K562 (cell line): Measurements from ENCODE around the gene IP6K2. TPM values are rescaled to one million over a fixed set of nuclear protein-coding genes. Genes with fewer than 3 reads are reported as not detected.

Source experiments
- E2F8 ChIP-seq: fragments of 450-650 bp; IDR thresholded peaks from 2 replicates; pipeline ENCODE4 v1.7.1; 2018; ENCODE audit warnings: mild to moderate bottlenecking, low read depth; ENCODE audit not compliant: partially characterized antibody
- HDAC2 ChIP-seq: fragments of 450-650 bp; IDR thresholded peaks from 2 replicates; pipeline ENCODE4 v1.6.1; 2016; ENCODE audit warnings: mild to moderate bottlenecking
- KAT7 ChIP-seq: sonication (generic); formaldehyde crosslinking; IDR thresholded peaks from 2 replicates; pipeline ENCODE4 v1.8.0; 2022; ENCODE audit warnings: missing genetic modification reagents, mild to moderate bottlenecking, borderline replicate concordance
- MED1 ChIP-seq: sonication (generic); formaldehyde crosslinking; IDR thresholded peaks from 2 replicates; pipeline ENCODE4 v1.8.1; 2023; ENCODE audit warnings: missing genetic modification reagents, borderline replicate concordance
- MYC ChIP-seq, 2 experiments: fragments of 250-450 bp in 1 of 2; sonication (Bioruptor Pico) in 1 of 2; IDR thresholded peaks; 2 replicates each; pipeline versions ENCODE4 v1.5.1 to v1.6.1; 2012 to 2021; ENCODE audit warnings: low read depth in 2 of 2, borderline replicate concordance in 1 of 2, improper control_type of control experiment in 1 of 2, low read length in 1 of 2, mild to moderate bottlenecking in 1 of 2, moderate library complexity in 1 of 2
- NCOR1 ChIP-seq: fragments of 450-650 bp; IDR thresholded peaks from 2 replicates; pipeline ENCODE4 v1.6.1; 2016; ENCODE audit warnings: mild to moderate bottlenecking, moderate library complexity
- NRF1 ChIP-seq, 2 experiments: fragments of 450-650 bp; IDR thresholded peaks in 1 of 2; conservative IDR thresholded peaks in 1 of 2; 2 replicates each; pipeline ENCODE4 v1.6.1; 2014; ENCODE audit warnings: mild to moderate bottlenecking in 2 of 2
- PHB2 ChIP-seq: fragments of 450-650 bp; IDR thresholded peaks from 2 replicates; pipeline ENCODE4 v1.6.1; 2017; ENCODE audit warnings: low read depth
- PRMT5 ChIP-seq: sonication (generic); formaldehyde crosslinking; IDR thresholded peaks from 2 replicates; pipeline ENCODE4 v1.5.0; 2020; ENCODE audit warnings: missing genetic modification reagents
- SIN3A ChIP-seq, 2 experiments: fragments of 150-350 bp in 1 of 2; IDR thresholded peaks; 2 replicates each; pipeline ENCODE4 v1.6.1; 2011 to 2016; ENCODE audit warnings: borderline replicate concordance in 2 of 2, low read depth in 2 of 2, low read length in 2 of 2, mild to moderate bottlenecking in 2 of 2, moderate library complexity in 2 of 2; ENCODE audit not compliant: control insufficient read depth in 1 of 2
- SREBF2 ChIP-seq: sonication (generic); formaldehyde crosslinking; IDR thresholded peaks from 2 replicates; pipeline ENCODE4 v1.4.0; 2020; ENCODE audit warnings: mild to moderate bottlenecking, missing genetic modification reagents
- TCF3 ChIP-seq: sonication (generic); formaldehyde crosslinking; IDR thresholded peaks from 2 replicates; pipeline ENCODE4 v1.4.0; 2020; ENCODE audit warnings: mild to moderate bottlenecking, missing genetic modification reagents
- ZFX ChIP-seq: sonication (generic); formaldehyde crosslinking; IDR thresholded peaks from 2 replicates; pipeline ENCODE4 v1.8.0; 2022; ENCODE audit warnings: mild to moderate bottlenecking, missing genetic modification reagents, moderate library complexity
- polyA plus RNA-seq, 8 experiments: library from polyadenylated mRNA; depleted of rRNA in 4 of 8; stranded (reverse) in 5 of 8; unstranded in 3 of 8; fragments of >200 nt; fragmentation: Nextera tagmentation in 2 of 8; fragmentation: Illumina TruSeq in 1 of 8; extraction: Ambion mirVana in 2 of 8; extraction: Trizol in 1 of 8; gene quantifications; 2 replicates each; pipeline versions ENCODE4 v1.2.1 to v1.2.3, GENCODE V29; 2011 to 2014; ENCODE audit warnings: inconsistent platforms in 1 of 8, missing spikeins in 1 of 8
- total RNA-seq, 7 experiments: library from RNA; depleted of rRNA in 6 of 7; stranded (reverse); fragments of >200 nt in 6 of 7; fragmentation: Illumina TruSeq in 2 of 7; extraction: Trizol in 2 of 7; gene quantifications; 2 replicates each; pipeline versions ENCODE4 v1.2.1 to v1.2.3, GENCODE V29; 2011 to 2021; ENCODE audit warnings: low replicate concordance in 1 of 7
- TF ChIP-seq, protein P1 (sequence below): sonication (generic); formaldehyde crosslinking; IDR thresholded peaks from 2 replicates; pipeline ENCODE4 v1.8.0; 2022; ENCODE audit warnings: mild to moderate bottlenecking, missing genetic modification reagents
- TF ChIP-seq, protein P2 (sequence below): sonication (generic); formaldehyde crosslinking; IDR thresholded peaks from 2 replicates; pipeline ENCODE4 v1.8.1; 2023; ENCODE audit warnings: mild to moderate bottlenecking, missing genetic modification reagents

Gene IP6K2
- total and polyA plus RNA-seq, 9 of the 15 experiments (the other 6 are each of a cell fraction or from before 2014, with no cell fraction given): 19.6 to 78.1 (median 48.0) TPM

DNA sequence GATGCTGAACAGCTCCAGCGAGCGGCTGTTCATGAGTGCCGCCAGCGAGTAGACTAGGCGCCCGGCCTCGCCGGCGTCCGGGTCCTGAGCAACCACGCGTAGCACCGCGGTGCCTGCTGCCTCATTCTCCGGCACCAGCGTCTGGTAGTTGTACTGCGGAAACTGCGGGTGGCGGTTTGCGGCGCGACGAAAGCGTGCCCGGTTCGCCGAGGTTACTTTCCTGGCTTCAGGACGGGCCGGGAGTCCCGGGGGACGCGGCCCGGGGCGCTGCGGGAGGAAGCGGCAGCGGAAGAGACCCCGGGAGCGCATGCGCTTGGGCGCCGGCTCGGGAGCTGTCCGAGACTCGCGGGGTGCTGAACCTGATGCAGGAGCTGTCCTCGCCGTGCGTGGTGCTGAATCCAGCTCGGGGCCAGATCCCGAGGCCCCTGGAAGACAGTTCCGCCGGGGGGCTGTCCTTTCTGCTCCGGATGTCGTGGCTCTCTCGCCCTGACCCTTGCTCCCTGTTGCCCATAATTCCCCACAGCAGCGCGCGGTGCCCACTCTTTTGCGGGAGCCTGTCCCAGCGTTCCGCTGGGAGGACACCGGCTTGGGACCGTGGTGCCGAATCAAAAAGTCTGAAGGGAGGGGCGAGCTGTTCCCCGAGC is 55.4 kb downstream of the IP6K2 start (continued):
- peak; percentile 91 to 93 for TF ChIP-seq NRF1 (conservative IDR thresholded peaks at IDR 0.05 in 1 of 2, IDR thresholded peaks at IDR 0.05 in 1 of 2)
- no peak for TF ChIP-seq PHB2
- TF ChIP-seq NCOR1: no peak
- peak; percentile 99 for TF ChIP-seq PRMT5
- peak; percentile 100; the same call in 1 of the 2 replicates for TF ChIP-seq KAT7 (CRISPR knock-in tag)
- TF ChIP-seq, protein P1, sequence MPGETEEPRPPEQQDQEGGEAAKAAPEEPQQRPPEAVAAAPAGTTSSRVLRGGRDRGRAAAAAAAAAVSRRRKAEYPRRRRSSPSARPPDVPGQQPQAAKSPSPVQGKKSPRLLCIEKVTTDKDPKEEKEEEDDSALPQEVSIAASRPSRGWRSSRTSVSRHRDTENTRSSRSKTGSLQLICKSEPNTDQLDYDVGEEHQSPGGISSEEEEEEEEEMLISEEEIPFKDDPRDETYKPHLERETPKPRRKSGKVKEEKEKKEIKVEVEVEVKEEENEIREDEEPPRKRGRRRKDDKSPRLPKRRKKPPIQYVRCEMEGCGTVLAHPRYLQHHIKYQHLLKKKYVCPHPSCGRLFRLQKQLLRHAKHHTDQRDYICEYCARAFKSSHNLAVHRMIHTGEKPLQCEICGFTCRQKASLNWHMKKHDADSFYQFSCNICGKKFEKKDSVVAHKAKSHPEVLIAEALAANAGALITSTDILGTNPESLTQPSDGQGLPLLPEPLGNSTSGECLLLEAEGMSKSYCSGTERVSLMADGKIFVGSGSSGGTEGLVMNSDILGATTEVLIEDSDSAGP: peak; percentile 71
- TF ChIP-seq SREBF2 (CRISPR knock-in tag): peak; percentile 98; the same call in 1 of the 2 replicates
- TF ChIP-seq MED1 (CRISPR knock-in tag): peak; percentile 96; the same call in 1 of the 2 replicates
- peak; percentile 63 for TF ChIP-seq ZFX (CRISPR knock-in tag)
- TF ChIP-seq SIN3A (IDR thresholded peaks at IDR 0.05; ENCODE audit: borderline replicate concordance in 2 of 2, control insufficient read depth in 1 of 2, low read depth in 2 of 2, low read length in 2 of 2): peak; percentile 99 to 100
- TF ChIP-seq HDAC2: peak; percentile 91
- peak; percentile 63 for TF ChIP-seq TCF3 (CRISPR knock-in tag)
- TF ChIP-seq, protein P2, sequence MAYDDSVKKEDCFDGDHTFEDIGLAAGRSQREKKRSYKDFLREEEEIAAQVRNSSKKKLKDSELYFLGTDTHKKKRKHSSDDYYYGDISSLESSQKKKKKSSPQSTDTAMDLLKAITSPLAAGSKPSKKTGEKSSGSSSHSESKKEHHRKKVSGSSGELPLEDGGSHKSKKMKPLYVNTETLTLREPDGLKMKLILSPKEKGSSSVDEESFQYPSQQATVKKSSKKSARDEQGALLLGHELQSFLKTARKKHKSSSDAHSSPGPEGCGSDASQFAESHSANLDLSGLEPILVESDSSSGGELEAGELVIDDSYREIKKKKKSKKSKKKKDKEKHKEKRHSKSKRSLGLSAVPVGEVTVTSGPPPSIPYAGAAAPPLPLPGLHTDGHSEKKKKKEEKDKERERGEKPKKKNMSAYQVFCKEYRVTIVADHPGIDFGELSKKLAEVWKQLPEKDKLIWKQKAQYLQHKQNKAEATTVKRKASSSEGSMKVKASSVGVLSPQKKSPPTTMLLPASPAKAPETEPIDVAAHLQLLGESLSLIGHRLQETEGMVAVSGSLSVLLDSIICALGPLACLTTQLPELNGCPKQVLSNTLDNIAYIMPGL (CRISPR knock-in tag): peak; percentile 99
- TF ChIP-seq MYC (IDR thresholded peaks at IDR 0.05; ENCODE audit: low read depth, low read length): peak; percentile 41; the same call in 1 of the 2 replicates
- no peak for TF ChIP-seq MYC (CRISPR knock-in tag; IDR thresholded peaks at IDR 0.05; ENCODE audit: borderline replicate concordance, low read depth)
- TF ChIP-seq E2F8: peak; percentile 64
